Activated CD8-positive, alpha-beta T cell treated with anti-CD3 and anti-CD28 coated beads, Interleukin-2, amount 10 ng/mL, durations not matched to agents 7 days and 5 days (primary cell): ENCODE data around the gene SETD1B. TPM values are rescaled to one million over a fixed set of nuclear protein-coding genes. Genes with fewer than 3 reads are reported as not detected.

Experiments used
- ATAC-seq: fragments of 150-1000 bp; cut with Tn5 transposase; one replicate; pipeline ENCODE4 v1.10.0; 2021; ENCODE audit warnings: moderate library complexity
- CTCF ChIA-PET: fragments of 350-600 bp; sonication (Branson Sonifier 250); formaldehyde crosslinking; loops from one replicate; lab custom pipeline; 2021; ENCODE audit warnings: antibody characterized with exemption; lab: Charles Lee
- POLR2A ChIA-PET: fragments of 350-600 bp; sonication (Branson Sonifier 250); formaldehyde crosslinking; loops from one replicate; lab custom pipeline; 2021; ENCODE audit warnings: antibody characterized with exemption; lab: Charles Lee
- DNase-seq: peaks from one replicate; pipeline ENCODE4 v3.0.0-alpha.2; 2020
- H3K27ac Mint-ChIP-seq: one replicate; pipeline ENCODE4 v1.8.0; 2021; ENCODE audit warnings: mild to moderate bottlenecking, mixed read lengths
- H3K27me3 Mint-ChIP-seq: one replicate; pipeline ENCODE4 v1.8.0; 2021; ENCODE audit warnings: low read depth, mixed read lengths
- H3K36me3 Mint-ChIP-seq: one replicate; pipeline ENCODE4 v1.8.0; 2021; ENCODE audit warnings: low read depth, mixed read lengths
- H3K4me1 Mint-ChIP-seq: one replicate; pipeline ENCODE4 v1.8.0; 2021; ENCODE audit warnings: low read depth, mixed read lengths
- H3K4me3 Mint-ChIP-seq: one replicate; pipeline ENCODE4 v1.8.0; 2021; ENCODE audit warnings: mild to moderate bottlenecking, mixed read lengths
- H3K9me3 Mint-ChIP-seq: one replicate; pipeline ENCODE4 v1.8.0; 2022; ENCODE audit warnings: mixed read lengths; ENCODE audit not compliant: insufficient read depth
- total RNA-seq, 2 experiments: library from RNA; stranded (reverse); gene quantifications; one replicate each; pipeline ENCODE4 v1.2.3, GENCODE V29; 2021

SETD1B gene
- total RNA-seq, 2 experiments from 2014 or later = 30.0 to 30.9 TPM

DNA sequence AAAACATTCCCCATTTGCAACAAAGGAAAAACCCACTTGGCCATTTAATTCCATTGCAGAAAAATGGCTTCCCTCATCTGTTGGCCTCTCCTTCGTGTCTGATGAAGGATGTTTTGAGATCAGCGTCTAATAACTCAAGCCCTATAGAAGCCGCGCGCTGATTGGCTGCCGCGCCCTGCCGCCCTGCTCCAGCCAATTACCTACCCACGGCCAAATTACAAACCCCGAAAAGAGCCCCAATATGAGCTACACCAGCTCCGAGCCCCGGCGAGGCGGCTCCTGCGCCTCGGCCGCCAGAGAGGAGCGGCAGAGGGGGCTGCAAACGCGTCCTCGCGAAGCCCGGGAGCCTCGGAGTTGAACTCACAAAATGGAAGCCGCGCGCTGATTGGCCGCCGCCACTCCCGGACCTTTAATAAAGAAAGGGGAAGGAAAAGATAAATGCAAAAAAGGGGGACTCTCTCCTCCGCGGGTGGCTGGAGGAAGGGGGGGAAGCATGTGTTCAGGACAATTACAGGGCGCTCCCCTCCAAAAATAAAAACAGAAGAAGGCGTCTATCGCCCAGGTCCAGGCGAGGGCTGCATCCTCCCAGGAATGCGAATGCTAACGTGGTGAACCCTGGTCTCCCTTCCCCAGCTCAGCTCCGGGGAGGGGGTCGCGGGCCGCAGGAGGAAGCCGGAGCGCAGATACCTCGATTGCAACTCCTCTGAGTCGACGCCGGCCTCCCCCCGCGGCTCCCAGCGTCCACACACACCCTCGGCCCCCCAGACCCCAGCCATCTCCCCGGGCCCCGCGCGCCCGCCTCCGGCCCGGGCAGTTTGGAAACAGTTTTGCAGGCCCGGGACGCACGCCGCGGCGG is 738 bp upstream of the SETD1B start:
- H3K27ac Mint-ChIP-seq = peak overlapping the region; percentile 98
- peak; percentile 93 for DNase-seq
- ChIA-PET CTCF (interaction anchor here (1.5 to 26.5 kb wide), 6 partner anchors 3 to 134 kb away, joined by 5 to 956 read pairs (median 8); partner anchors contain the start of genes PSMD9, RHOF, SETD1B and TMEM120B), POLR2A (interaction anchor here (0.5 to 26.9 kb wide), 9 partner anchors 2 to 851 kb away, joined by 3 to 543 read pairs (median 7); partner anchors contain the start of genes PSMD9, RHOF, SETD1B and TMEM120B)
- ATAC-seq = peak; percentile 61
- H3K4me1 Mint-ChIP-seq = peaks cover 28% of the 10 kb centered on the region
- peaks cover 47% of the 10 kb centered on the region for H3K36me3 Mint-ChIP-seq
- no peaks in the 10 kb centered on the region for H3K27me3 Mint-ChIP-seq
- peak overlapping the region; percentile 91 for H3K4me3 Mint-ChIP-seq
- H3K9me3 Mint-ChIP-seq = no peaks in the 10 kb centered on the region

DNA sequence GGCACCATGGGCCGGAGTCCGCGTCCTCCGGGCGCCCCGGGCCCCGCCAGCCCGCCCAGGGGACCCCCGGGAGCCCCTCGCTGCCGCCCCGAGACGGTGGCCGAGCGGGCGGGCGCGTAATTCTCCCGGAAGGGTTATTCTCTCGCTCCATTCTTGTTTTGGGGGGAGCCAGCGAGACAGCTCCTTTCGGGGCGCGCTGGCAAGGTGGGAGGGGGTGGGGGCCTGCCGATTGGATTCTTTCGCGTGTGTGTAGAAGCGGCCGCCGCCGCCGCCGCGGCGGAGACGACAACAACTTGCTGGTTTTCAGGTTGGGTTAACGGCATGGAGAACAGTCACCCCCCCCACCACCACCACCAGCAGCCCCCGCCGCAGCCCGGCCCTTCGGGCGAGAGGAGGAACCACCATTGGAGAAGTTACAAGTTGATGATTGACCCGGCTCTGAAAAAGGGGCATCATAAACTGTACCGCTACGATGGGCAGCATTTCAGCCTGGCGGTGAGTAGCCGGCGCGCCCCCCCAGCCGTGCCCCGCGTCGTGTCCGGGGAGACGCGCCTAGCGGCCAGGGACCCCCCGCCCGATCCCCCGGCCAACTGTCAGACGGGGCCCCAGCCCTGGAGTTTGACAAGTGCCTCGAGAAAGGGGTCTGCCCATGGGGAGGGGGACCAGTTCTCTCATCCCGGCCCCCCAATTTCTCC is 755 bp downstream of the SETD1B start:
- peaks cover 26% of the 10 kb centered on the region for H3K4me1 Mint-ChIP-seq
- H3K27me3 Mint-ChIP-seq = no peaks in the 10 kb centered on the region
- peak overlapping the region; percentile 96 for H3K4me3 Mint-ChIP-seq
- H3K9me3 Mint-ChIP-seq = no peaks in the 10 kb centered on the region
- H3K36me3 Mint-ChIP-seq = peaks cover 48% of the 10 kb centered on the region
- POLR2A ChIA-PET = interaction anchor here (0.6 to 17.0 kb wide), 2 partner anchors 14 to 766 kb away, joined by 3 to 543 read pairs; partner anchors contain the start of genes OASL, RHOF and SETD1B
- CTCF ChIA-PET = interaction anchor here (0.6 to 26.5 kb wide), 3 partner anchors 1 to 89 kb away, joined by 3 to 956 read pairs (median 956); partner anchors contain the start of genes RHOF and SETD1B
- DNase-seq (peak; percentile 64), ATAC-seq (no peak)
- H3K27ac Mint-ChIP-seq = peak overlapping the region; percentile 94

- H3K27me3 Mint-ChIP-seq = no peaks in the 10 kb centered on the region
- ChIA-PET CTCF (interaction anchor here (1.4 to 16.5 kb wide), 2 partner anchors 14 to 32 kb away, joined by 4 to 956 read pairs; partner anchors contain the start of genes RHOF and SETD1B), POLR2A (interaction anchor here (17.0 kb wide), 1 partner anchor 15 kb away, joined by 543 read pairs; the partner anchor contains the start of genes RHOF and SETD1B)
- H3K36me3 Mint-ChIP-seq = peaks cover 53% of the 10 kb centered on the region
- no peaks in the 10 kb centered on the region for H3K9me3 Mint-ChIP-seq
- peak overlapping the region; percentile 94 for H3K27ac Mint-ChIP-seq
- H3K4me3 Mint-ChIP-seq = peak overlapping the region; percentile 96
- H3K4me1 Mint-ChIP-seq = peaks cover 30% of the 10 kb centered on the region
- peak; percentile 38 for DNase-seq
- no peak for ATAC-seq
Measured at GRCh38 chr12:121805171-121806008, 1.6 kb downstream of the SETD1B start.

GRCh38 chr12:121806009-121806545 is 2.3 kb downstream of the SETD1B start:
- H3K4me1 Mint-ChIP-seq = peaks cover 37% of the 10 kb centered on the region
- CTCF ChIA-PET = interaction anchor here (1.4 to 16.5 kb wide), 2 partner anchors 15 to 31 kb away, joined by 4 to 956 read pairs; partner anchors contain the start of genes RHOF and SETD1B
- peaks cover 56% of the 10 kb centered on the region for H3K36me3 Mint-ChIP-seq
- peak overlapping the region; percentile 96 for H3K4me3 Mint-ChIP-seq
- peak overlapping the region; percentile 84 for H3K27ac Mint-ChIP-seq
- POLR2A ChIA-PET = interaction anchor here (0.7 to 17.0 kb wide), 2 partner anchors 11 to 16 kb away, joined by 3 to 543 read pairs; partner anchors contain the start of genes RHOF and SETD1B
- peak; percentile 9 for ATAC-seq
- no peaks in the 10 kb centered on the region for H3K9me3 Mint-ChIP-seq
- no peaks in the 10 kb centered on the region for H3K27me3 Mint-ChIP-seq
- peak; percentile 43 for DNase-seq

GRCh38 chr12:121806546-121807423 is 3.0 kb downstream of the SETD1B start:
- POLR2A ChIA-PET = interaction anchor here (0.7 to 17.0 kb wide), 2 partner anchors 10 to 16 kb away, joined by 3 to 543 read pairs; partner anchors contain the start of genes RHOF and SETD1B
- H3K27me3 Mint-ChIP-seq = no peaks in the 10 kb centered on the region
- peaks cover 50% of the 10 kb centered on the region for H3K36me3 Mint-ChIP-seq
- H3K27ac Mint-ChIP-seq = peak overlapping the region; percentile 84
- ATAC-seq (no peak), DNase-seq (no peak)
- CTCF ChIA-PET = interaction anchor here (1.4 to 16.5 kb wide), 2 partner anchors 15 to 30 kb away, joined by 4 to 956 read pairs; partner anchors contain the start of genes RHOF and SETD1B
- peaks cover 43% of the 10 kb centered on the region for H3K4me1 Mint-ChIP-seq
- no peaks in the 10 kb centered on the region for H3K9me3 Mint-ChIP-seq
- H3K4me3 Mint-ChIP-seq = peak overlapping the region; percentile 96

- Mint-ChIP-seq H3K27me3 (no peaks in the 10 kb centered on the region), H3K36me3 (peaks cover 54% of the 10 kb centered on the region), H3K9me3 (no peaks in the 10 kb centered on the region), H3K4me1 (peaks cover 48% of the 10 kb centered on the region), H3K27ac (no peak overlapping the region), H3K4me3 (peak overlapping the region; percentile 15)
- DNase-seq (no peak), ATAC-seq (no peak)
- ChIA-PET CTCF (interaction anchor here (1.7 to 16.5 kb wide), 2 partner anchors 16 to 31 kb away, joined by 5 to 956 read pairs; partner anchors contain the start of genes RHOF and SETD1B), POLR2A (interaction anchor here (17.0 kb wide), 1 partner anchor 17 kb away, joined by 543 read pairs; the partner anchor contains the start of genes RHOF and SETD1B)
Measured at GRCh38 chr12:121807642-121808347, 4.0 kb downstream of the SETD1B start.

DNA sequence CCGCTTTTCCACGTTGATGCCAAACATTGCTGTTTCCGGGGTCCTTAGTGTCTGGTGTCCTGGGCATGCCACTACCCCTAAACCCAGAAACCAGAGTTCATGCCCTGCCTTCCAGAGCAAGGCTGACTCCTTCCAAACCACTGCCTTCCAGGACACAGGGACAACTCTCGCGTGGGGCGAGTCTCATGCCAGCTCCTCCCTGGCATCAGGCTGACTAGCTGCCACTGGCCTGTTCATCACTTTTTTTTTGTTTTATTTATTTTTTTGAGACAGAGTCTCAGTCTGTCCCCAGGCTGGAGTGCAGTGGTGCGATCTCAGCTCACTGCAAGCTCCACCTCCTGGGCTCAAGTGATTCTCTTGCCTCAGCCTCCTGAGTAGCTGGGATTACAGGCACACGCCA is 4.8 kb downstream of the SETD1B start:
- no peak for DNase-seq
- H3K4me3 Mint-ChIP-seq = no peak overlapping the region
- no peaks in the 10 kb centered on the region for H3K9me3 Mint-ChIP-seq
- no peak for ATAC-seq
- H3K27ac Mint-ChIP-seq = no peak overlapping the region
- H3K27me3 Mint-ChIP-seq = no peaks in the 10 kb centered on the region
- ChIA-PET CTCF (interaction anchor here (1.7 to 16.5 kb wide), 2 partner anchors 17 to 32 kb away, joined by 5 to 956 read pairs; partner anchors contain the start of genes RHOF and SETD1B), POLR2A (interaction anchor here (17.0 kb wide), 1 partner anchor 18 kb away, joined by 543 read pairs; the partner anchor contains the start of genes RHOF and SETD1B)
- H3K36me3 Mint-ChIP-seq = peaks cover 59% of the 10 kb centered on the region
- H3K4me1 Mint-ChIP-seq = peaks cover 57% of the 10 kb centered on the region

- ATAC-seq (no peak), DNase-seq (no peak)
- peaks cover 62% of the 10 kb centered on the region for H3K36me3 Mint-ChIP-seq
- ChIA-PET POLR2A (interaction anchor here (17.0 kb wide), 1 partner anchor 19 kb away, joined by 543 read pairs; the partner anchor contains the start of genes RHOF and SETD1B), CTCF (interaction anchor here (1.7 to 16.5 kb wide), 3 partner anchors 18 to 98 kb away, joined by 5 to 956 read pairs (median 12); partner anchors contain the start of genes RHOF, SETD1B and TMEM120B)
- H3K4me3 Mint-ChIP-seq = no peak overlapping the region
- H3K27me3 Mint-ChIP-seq = no peaks in the 10 kb centered on the region
- H3K9me3 Mint-ChIP-seq = no peaks in the 10 kb centered on the region
- H3K4me1 Mint-ChIP-seq = peaks cover 58% of the 10 kb centered on the region
- peak overlapping the region; percentile 2 for H3K27ac Mint-ChIP-seq
Measured at GRCh38 chr12:121809712-121810116, 5.9 kb downstream of the SETD1B start.
